K562 (cell line): Measurements from ENCODE around the gene CTH. TPM values are rescaled to one million over a fixed set of nuclear protein-coding genes. Genes with fewer than 3 reads are reported as not detected.

Experiments
- ATAC-seq: fragments of 200-7000 bp; cut with Tn5 transposase; 3 replicates; pipeline ENCODE4 v1.9.1; 2020; ENCODE audit warnings: moderate library complexity
- BruUV-seq: library from RNA; stranded (reverse); fragments of 400-500 nt; replicated peaks from 2 replicates; lab custom pipeline; 2021; lab: Mats Ljungman, UMichigan
- CTCF ChIA-PET: fragments of 300-600 bp; formaldehyde crosslinking; extraction: SDS; loops from one replicate; lab custom pipeline; 2021; ENCODE audit warnings: low intra/inter-chr PET ratio; lab: Yijun Ruan, JAX
- POLR2A ChIA-PET: fragments of 300-600, 350-650 bp; sonication (Branson Sonifier 250); formaldehyde crosslinking; extraction: SDS; loops from one replicate; lab custom pipeline; 2021; ENCODE audit warnings: antibody characterized with exemption, inconsistent platforms; lab: Yijun Ruan, JAX
- DNase-seq, 4 experiments: peaks; one replicate each; pipeline versions ENCODE4 v3.0.0 to v3.0.0-alpha.2; 2011 to 2018; ENCODE audit warnings: low spot score in 3 of 4, mixed read lengths in 3 of 4; ENCODE audit errors: extremely low read depth in 1 of 4
- FAIRE-seq: peaks from 2 replicates; lab custom pipeline; 2011; peaks lifted over from hg19 to GRCh38; lab: Jason Lieb, UNC
- H2AFZ ChIP-seq: 2 replicates; pipeline ENCODE4 v1.6.0; 2011; ENCODE audit warnings: low read depth, low read length, control low read depth, inconsistent platforms
- H3K27ac ChIP-seq: fragments of 200-600 bp; 3 replicates; pipeline ENCODE4 v1.8.0; 2011; ENCODE audit warnings: low read depth, mild to moderate bottlenecking, control low read depth, inconsistent platforms, low read length, moderate library complexity, mixed read lengths; ENCODE audit errors: extremely low read depth
- H3K27me3 ChIP-seq, 2 experiments: fragments of 300-600 bp in 1 of 2; 2 replicates in 1 of 2; 3 replicates in 1 of 2; pipeline versions ENCODE4 v1.6.0 to v1.8.0; 2011; ENCODE audit warnings: inconsistent platforms in 2 of 2, low read length in 2 of 2, mild to moderate bottlenecking in 1 of 2, mixed read lengths in 1 of 2, moderate library complexity in 1 of 2; ENCODE audit not compliant: control insufficient read depth in 2 of 2, insufficient read depth in 2 of 2
- H3K36me3 ChIP-seq: fragments of 300-600 bp; 3 replicates; pipeline ENCODE4 v1.8.0; 2011; ENCODE audit warnings: mild to moderate bottlenecking, low read length, inconsistent platforms; ENCODE audit not compliant: control insufficient read depth, insufficient read depth
- H3K4me1 ChIP-seq, 2 experiments: fragments of 200-600 bp in 1 of 2; replicated peaks in 1 of 2; 2 replicates in 1 of 2; 3 replicates in 1 of 2; pipeline versions ENCODE4 v1.5.1 to v1.8.0; 2011; ENCODE audit warnings: inconsistent platforms in 2 of 2, low read length in 2 of 2, mild to moderate bottlenecking in 1 of 2, mixed read lengths in 1 of 2, moderate library complexity in 1 of 2; ENCODE audit not compliant: control insufficient read depth in 2 of 2, insufficient read depth in 2 of 2
- H3K4me2 ChIP-seq: 2 replicates; pipeline ENCODE4 v1.6.1; 2011; ENCODE audit warnings: low read length, control low read depth, inconsistent platforms, mixed read lengths; ENCODE audit not compliant: insufficient read depth
- H3K4me3 ChIP-seq: fragments of 200-600 bp; sonication (generic), shearing (Covaris generic); 2 replicates; pipeline ENCODE4 v1.5.1; 2016; ENCODE audit warnings: control low read depth, inconsistent platforms
- H3K79me2 ChIP-seq: fragments of 200-600 bp; 3 replicates; pipeline ENCODE4 v1.8.0; 2011; ENCODE audit warnings: low read length, inconsistent platforms; ENCODE audit not compliant: control insufficient read depth, insufficient read depth
- H3K9ac ChIP-seq, 2 experiments: 2 replicates each; pipeline versions ENCODE4 v1.6.0 to v1.6.1; 2011; ENCODE audit warnings: low read depth in 2 of 2, low read length in 2 of 2, control low read depth in 1 of 2, inconsistent platforms in 1 of 2, mild to moderate bottlenecking in 1 of 2, mixed read lengths in 1 of 2; ENCODE audit not compliant: insufficient read depth in 1 of 2
- H3K9me1 ChIP-seq: one replicate; pipeline ENCODE4 v1.6.0; 2011; ENCODE audit warnings: inconsistent platforms, mild to moderate bottlenecking, low read length, moderate library complexity; ENCODE audit not compliant: control insufficient read depth, insufficient read depth
- H3K9me3 ChIP-seq: replicated peaks from 2 replicates; pipeline ENCODE4 v1.5.1; 2011; ENCODE audit warnings: low read depth, low read length, inconsistent platforms; ENCODE audit not compliant: control insufficient read depth, insufficient read depth
- H4K20me1 ChIP-seq: replicated peaks from 2 replicates; pipeline ENCODE4 v1.6.1; 2011; ENCODE audit warnings: low read length, inconsistent platforms, mixed read lengths; ENCODE audit not compliant: control insufficient read depth, insufficient read depth
- EGR1 ChIP-seq: fragments of 450-650 bp; conservative IDR thresholded peaks from 2 replicates; pipeline ENCODE4 v1.6.1; 2017; ENCODE audit warnings: mild to moderate bottlenecking
- NR1H2 ChIP-seq: sonication (generic); formaldehyde crosslinking; IDR thresholded peaks from 2 replicates; pipeline ENCODE4 v1.4.0; 2020; ENCODE audit warnings: mild to moderate bottlenecking, missing genetic modification reagents
- SMAD3 ChIP-seq: fragments of 450-650 bp; formaldehyde crosslinking; conservative IDR thresholded peaks from 2 replicates; pipeline ENCODE4 v1.4.0; 2020; ENCODE audit warnings: mild to moderate bottlenecking
- SRSF7 ChIP-seq: fragments of 200-400 bp; formaldehyde crosslinking; optimal IDR thresholded peaks from 2 replicates; pipeline ENCODE3; 2017; ENCODE audit warnings: mild to moderate bottlenecking, low read depth, low read length
- ZNF140 ChIP-seq: fragments of 250-450 bp; sonication (Bioruptor Pico); IDR thresholded peaks from 2 replicates; pipeline ENCODE4 v1.8.0; 2021; ENCODE audit warnings: moderate library complexity, mild to moderate bottlenecking, inconsistent platforms
- ZNF282 ChIP-seq: sonication (generic); formaldehyde crosslinking; IDR thresholded peaks from 2 replicates; pipeline ENCODE4 v1.8.1; 2023; ENCODE audit warnings: missing genetic modification reagents
- in situ Hi-C: fragments of 300-500 bp; cut with MboI; formaldehyde crosslinking; loops from 4 replicates; pipeline ENCODE4 v1.15.0; 2018; ENCODE audit warnings: inconsistent platforms, mixed read lengths
- intact Hi-C: fragments of 100-400 bp; cut with micrococcal nuclease; formaldehyde crosslinking; loops from 2 replicates; pipeline ENCODE4 v1.14.2; 2022
- polyA plus RNA-seq, 8 experiments: library from polyadenylated mRNA; depleted of rRNA in 4 of 8; stranded (reverse) in 5 of 8; unstranded in 3 of 8; fragments of >200 nt; fragmentation: Nextera tagmentation in 2 of 8; fragmentation: Illumina TruSeq in 1 of 8; extraction: Ambion mirVana in 2 of 8; extraction: Trizol in 1 of 8; gene quantifications; 2 replicates each; pipeline versions ENCODE4 v1.2.1 to v1.2.3, GENCODE V29; 2011 to 2014; ENCODE audit warnings: inconsistent platforms in 1 of 8, missing spikeins in 1 of 8
- total RNA-seq, 7 experiments: library from RNA; depleted of rRNA in 6 of 7; stranded (reverse); fragments of >200 nt in 6 of 7; fragmentation: Illumina TruSeq in 2 of 7; extraction: Trizol in 2 of 7; gene quantifications; 2 replicates each; pipeline versions ENCODE4 v1.2.1 to v1.2.3, GENCODE V29; 2011 to 2021; ENCODE audit warnings: low replicate concordance in 1 of 7
- TF ChIP-seq, protein P1 (sequence below): fragments of 450-650 bp; formaldehyde crosslinking; IDR thresholded peaks from 2 replicates; pipeline ENCODE4 v1.4.0; 2020; ENCODE audit warnings: mild to moderate bottlenecking, moderate library complexity
- TF ChIP-seq, protein P2 (sequence below): fragments of 450-650 bp; formaldehyde crosslinking; IDR thresholded peaks from 2 replicates; pipeline ENCODE4 v1.4.0; 2020; ENCODE audit warnings: mild to moderate bottlenecking, moderate library complexity

CTH gene
- total and polyA plus RNA-seq, 9 of the 15 experiments (the other 6 are each of a cell fraction or from before 2014, with no cell fraction given) = 8.0 to 54.4 (median 30.9) TPM

DNA sequence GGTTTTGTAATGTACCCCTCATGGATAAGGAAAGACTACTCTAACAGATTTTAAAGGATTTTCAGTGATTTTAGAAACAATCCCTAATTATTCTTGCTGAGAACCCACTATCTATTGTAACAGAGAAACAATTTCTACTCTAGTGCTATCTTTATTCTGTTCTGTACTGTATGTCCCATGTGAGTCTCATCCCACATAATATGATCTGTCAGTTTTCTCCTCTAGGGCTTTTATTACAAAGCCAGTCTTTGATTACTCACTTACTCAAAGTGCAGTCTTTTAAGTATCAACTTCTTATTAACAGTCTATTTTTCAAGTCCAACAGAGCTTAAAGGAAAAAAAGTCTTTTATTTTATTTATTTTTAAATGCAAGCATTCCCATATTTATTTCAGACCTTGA is 54.8 kb downstream of the CTH start:
- FAIRE-seq = no peak
- no TSS peak for BruUV-seq

More for the DNA sequence above, 54.8 kb downstream of the CTH start:
- H3K36me3 ChIP-seq = no peaks in the 10 kb centered on the region
- no peaks in the 10 kb centered on the region for H3K9me3 ChIP-seq
- intact Hi-C loops = no loop called here
- ChIA-PET CTCF (no interaction called here), POLR2A (no interaction called here)
- no peak overlapping the region for H3K27ac ChIP-seq
- ATAC-seq (no peak), DNase-seq (no peak)
- no peak overlapping the region for H3K4me3 ChIP-seq
- H3K9ac ChIP-seq = no peak overlapping the region
- no peak overlapping the region for H2AFZ ChIP-seq
- H4K20me1 ChIP-seq = no peaks in the 10 kb centered on the region
- H3K27me3 ChIP-seq = peaks cover 0 to 9% of the 10 kb centered on the region in 2 experiments; a peak in 2 of 5 replicates
- H3K79me2 ChIP-seq = no peaks in the 10 kb centered on the region
- H3K4me1 ChIP-seq = peaks cover 6 to 9% of the 10 kb centered on the region in 2 experiments
- no peaks in the 10 kb centered on the region for H3K9me1 ChIP-seq
- no peak for TF ChIP-seq SRSF7
- TF ChIP-seq EGR1 = no peak
- TF ChIP-seq, protein P1, sequence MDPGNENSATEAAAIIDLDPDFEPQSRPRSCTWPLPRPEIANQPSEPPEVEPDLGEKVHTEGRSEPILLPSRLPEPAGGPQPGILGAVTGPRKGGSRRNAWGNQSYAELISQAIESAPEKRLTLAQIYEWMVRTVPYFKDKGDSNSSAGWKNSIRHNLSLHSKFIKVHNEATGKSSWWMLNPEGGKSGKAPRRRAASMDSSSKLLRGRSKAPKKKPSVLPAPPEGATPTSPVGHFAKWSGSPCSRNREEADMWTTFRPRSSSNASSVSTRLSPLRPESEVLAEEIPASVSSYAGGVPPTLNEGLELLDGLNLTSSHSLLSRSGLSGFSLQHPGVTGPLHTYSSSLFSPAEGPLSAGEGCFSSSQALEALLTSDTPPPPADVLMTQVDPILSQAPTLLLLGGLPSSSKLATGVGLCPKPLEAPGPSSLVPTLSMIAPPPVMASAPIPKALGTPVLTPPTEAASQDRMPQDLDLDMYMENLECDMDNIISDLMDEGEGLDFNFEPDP = no peak
- TF ChIP-seq NR1H2 (CRISPR knock-in tag) = no peak
- no peak for TF ChIP-seq ZNF282 (CRISPR knock-in tag)
- no peak for TF ChIP-seq ZNF140 (CRISPR knock-in tag)
- TF ChIP-seq SMAD3 (CRISPR knock-in tag) = no peak
- TF ChIP-seq, protein P2, sequence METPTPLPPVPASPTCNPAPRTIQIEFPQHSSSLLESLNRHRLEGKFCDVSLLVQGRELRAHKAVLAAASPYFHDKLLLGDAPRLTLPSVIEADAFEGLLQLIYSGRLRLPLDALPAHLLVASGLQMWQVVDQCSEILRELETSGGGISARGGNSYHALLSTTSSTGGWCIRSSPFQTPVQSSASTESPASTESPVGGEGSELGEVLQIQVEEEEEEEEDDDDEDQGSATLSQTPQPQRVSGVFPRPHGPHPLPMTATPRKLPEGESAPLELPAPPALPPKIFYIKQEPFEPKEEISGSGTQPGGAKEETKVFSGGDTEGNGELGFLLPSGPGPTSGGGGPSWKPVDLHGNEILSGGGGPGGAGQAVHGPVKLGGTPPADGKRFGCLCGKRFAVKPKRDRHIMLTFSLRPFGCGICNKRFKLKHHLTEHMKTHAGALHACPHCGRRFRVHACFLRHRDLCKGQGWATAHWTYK (CRISPR knock-in tag) = no peak
- H3K4me2 ChIP-seq = no peak overlapping the region
- in situ Hi-C loops = no loop called here
